Measurements from ENCODE around the gene IL22RA2.

DNA sequence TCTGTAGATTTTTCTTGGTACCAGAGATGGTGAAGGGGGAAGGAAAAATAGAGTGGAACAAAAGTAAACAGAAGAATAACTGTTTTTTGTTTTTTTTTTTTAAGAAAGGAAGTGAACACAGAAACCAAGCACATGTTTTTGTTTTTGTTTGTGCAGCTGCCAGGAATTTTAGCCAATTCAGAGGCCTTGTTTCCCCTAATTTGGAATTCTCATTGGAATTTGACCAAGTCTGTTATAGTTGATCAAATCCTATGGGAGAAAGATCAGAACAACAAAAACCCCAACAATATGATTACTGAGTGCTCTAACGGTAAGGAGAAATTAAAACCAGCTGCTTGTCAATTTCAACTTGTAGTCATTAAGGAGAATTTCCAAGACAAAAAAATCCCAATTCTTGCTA is 18.2 kb upstream of the IL22RA2 start:
- TF ChIP-seq, protein P1, sequence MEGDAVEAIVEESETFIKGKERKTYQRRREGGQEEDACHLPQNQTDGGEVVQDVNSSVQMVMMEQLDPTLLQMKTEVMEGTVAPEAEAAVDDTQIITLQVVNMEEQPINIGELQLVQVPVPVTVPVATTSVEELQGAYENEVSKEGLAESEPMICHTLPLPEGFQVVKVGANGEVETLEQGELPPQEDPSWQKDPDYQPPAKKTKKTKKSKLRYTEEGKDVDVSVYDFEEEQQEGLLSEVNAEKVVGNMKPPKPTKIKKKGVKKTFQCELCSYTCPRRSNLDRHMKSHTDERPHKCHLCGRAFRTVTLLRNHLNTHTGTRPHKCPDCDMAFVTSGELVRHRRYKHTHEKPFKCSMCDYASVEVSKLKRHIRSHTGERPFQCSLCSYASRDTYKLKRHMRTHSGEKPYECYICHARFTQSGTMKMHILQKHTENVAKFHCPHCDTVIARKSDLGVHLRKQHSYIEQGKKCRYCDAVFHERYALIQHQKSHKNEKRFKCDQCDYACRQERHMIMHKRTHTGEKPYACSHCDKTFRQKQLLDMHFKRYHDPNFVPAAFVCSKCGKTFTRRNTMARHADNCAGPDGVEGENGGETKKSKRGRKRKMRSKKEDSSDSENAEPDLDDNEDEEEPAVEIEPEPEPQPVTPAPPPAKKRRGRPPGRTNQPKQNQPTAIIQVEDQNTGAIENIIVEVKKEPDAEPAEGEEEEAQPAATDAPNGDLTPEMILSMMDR (IDR thresholded peaks at IDR 0.05): no peak
- no peak for TF ChIP-seq POLR2A (IDR thresholded peaks at IDR 0.05)

Data from testis (tissue), 2 donors.